ENCODE data around the gene CALML6.

Gene CALML6

GRCh38 chr1:1915911-1916840 lies 1.1 kb downstream of the CALML6 start:
- Mint-ChIP-seq H3K4me1 (peaks cover 7% of the 10 kb centered on the region), H3K36me3 (no peaks in the 10 kb centered on the region), H3K4me3 (peak overlapping the region; percentile 34), H3K9me3 (no peaks in the 10 kb centered on the region), H3K27ac (no peak overlapping the region), H3K27me3 (peaks cover 36% of the 10 kb centered on the region)
- no peak for ATAC-seq

DNA sequence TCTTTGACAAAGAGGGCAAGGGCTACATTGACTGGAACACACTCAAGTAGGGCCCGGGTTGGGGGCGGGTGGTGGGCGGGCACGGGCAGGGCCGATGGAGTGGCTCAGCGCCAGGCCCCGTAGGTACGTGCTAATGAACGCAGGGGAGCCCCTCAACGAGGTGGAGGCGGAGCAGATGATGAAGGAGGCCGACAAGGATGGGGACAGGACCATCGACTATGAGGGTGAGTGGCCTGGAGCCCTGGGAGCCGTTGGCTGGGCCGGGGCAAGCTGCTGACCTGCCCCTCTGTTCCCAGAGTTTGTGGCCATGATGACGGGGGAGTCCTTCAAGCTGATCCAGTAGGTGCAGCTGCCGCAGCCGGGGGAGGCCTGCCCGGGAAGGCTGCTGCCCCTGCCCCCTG lies 1.8 kb downstream of the CALML6 start:
- Mint-ChIP-seq H3K27me3 (peaks cover 30% of the 10 kb centered on the region), H3K4me3 (no peak overlapping the region), H3K9me3 (no peaks in the 10 kb centered on the region), H3K36me3 (no peaks in the 10 kb centered on the region), H3K27ac (no peak overlapping the region), H3K4me1 (peaks cover 7% of the 10 kb centered on the region)
- ATAC-seq: no peak

- H3K4me3 Mint-ChIP-seq: peak overlapping the region; percentile 37
- no peak overlapping the region for H3K27ac Mint-ChIP-seq
- peaks cover 7% of the 10 kb centered on the region for H3K4me1 Mint-ChIP-seq
- H3K36me3 Mint-ChIP-seq: no peaks in the 10 kb centered on the region
- peaks cover 35% of the 10 kb centered on the region for H3K27me3 Mint-ChIP-seq
- no peak for ATAC-seq
- H3K9me3 Mint-ChIP-seq: no peaks in the 10 kb centered on the region
Measured at GRCh38 chr1:1917304-1917976, 2.4 kb downstream of the CALML6 start.

DNA sequence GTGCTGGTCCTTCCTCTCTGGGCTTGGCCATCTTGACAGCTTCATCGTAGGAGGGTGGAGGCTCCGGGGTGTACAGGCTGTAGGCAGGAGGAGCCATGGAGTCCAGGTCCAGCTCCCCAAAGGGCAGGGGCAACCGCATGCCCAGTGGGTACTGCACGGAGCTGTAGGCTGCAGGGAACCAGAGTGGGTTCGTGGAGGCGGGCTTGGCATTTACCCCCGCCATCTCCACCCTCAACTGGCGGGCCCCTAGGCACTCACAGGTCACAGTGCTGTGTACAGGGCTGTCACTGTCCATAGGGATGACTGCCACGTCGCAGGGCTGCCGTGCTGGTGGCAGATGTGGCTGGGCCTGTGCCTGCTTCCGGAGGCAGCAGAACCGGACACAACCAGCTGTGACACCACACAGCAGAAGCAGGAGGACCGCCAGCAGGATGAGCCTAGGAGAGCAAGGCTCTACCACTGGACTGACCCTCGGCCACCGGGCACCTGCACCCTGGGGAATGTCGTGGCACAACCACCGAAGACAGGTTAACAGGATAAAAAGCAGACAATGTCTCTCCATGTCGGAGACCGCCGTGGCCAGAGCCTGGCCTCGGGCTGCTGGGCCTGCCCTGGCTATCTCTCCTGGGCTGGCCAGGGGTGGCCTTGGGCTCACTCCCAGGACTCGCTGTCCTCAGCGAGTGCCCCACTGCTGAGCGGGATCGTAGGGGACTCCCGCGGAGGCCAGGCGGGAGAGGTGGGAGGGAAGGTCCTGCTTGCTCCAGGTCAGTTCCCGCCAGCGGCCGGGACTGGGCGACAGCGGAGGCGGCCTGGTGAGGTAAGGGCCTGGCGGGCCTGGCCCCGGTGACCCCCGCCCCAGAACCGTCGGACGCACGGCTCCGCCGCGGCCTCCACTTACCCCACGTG lies 3.2 kb downstream of the CALML6 start:
- Mint-ChIP-seq H3K27ac (no peak overlapping the region), H3K27me3 (peaks cover 41% of the 10 kb centered on the region), H3K9me3 (no peaks in the 10 kb centered on the region), H3K36me3 (no peaks in the 10 kb centered on the region), H3K4me3 (peak overlapping the region; percentile 71), H3K4me1 (peaks cover 7% of the 10 kb centered on the region)
- no peak for ATAC-seq

GRCh38 chr1:1918901-1919303 lies 3.8 kb downstream of the CALML6 start, which contains the start of gene TMEM52:
Gene TMEM52 (minus strand): TSS chr1:1919279. CDS start chr1:1919265, 14 bp downstream.
- Mint-ChIP-seq H3K4me3 (peak within 1 kb of the TSS; percentile 71), H3K9me3 (no peaks in the 10 kb centered on the region), H3K27ac (peak within 1 kb of the TSS; percentile 36), H3K36me3 (no peaks in the 10 kb centered on the region), H3K4me1 (peaks cover 7% of the 10 kb centered on the region), H3K27me3 (peaks cover 35% of the 10 kb centered on the region)
- peak; percentile 34 for ATAC-seq

GRCh38 chr1:1919304-1920056 lies 4.4 kb downstream of the CALML6 start:
- peak overlapping the region; percentile 71 for H3K4me3 Mint-ChIP-seq
- H3K27ac Mint-ChIP-seq: peak overlapping the region; percentile 36
- H3K36me3 Mint-ChIP-seq: no peaks in the 10 kb centered on the region
- peak; percentile 91 for ATAC-seq
- no peaks in the 10 kb centered on the region for H3K9me3 Mint-ChIP-seq
- H3K4me1 Mint-ChIP-seq: peaks cover 7% of the 10 kb centered on the region
- H3K27me3 Mint-ChIP-seq: peaks cover 32% of the 10 kb centered on the region

DNA sequence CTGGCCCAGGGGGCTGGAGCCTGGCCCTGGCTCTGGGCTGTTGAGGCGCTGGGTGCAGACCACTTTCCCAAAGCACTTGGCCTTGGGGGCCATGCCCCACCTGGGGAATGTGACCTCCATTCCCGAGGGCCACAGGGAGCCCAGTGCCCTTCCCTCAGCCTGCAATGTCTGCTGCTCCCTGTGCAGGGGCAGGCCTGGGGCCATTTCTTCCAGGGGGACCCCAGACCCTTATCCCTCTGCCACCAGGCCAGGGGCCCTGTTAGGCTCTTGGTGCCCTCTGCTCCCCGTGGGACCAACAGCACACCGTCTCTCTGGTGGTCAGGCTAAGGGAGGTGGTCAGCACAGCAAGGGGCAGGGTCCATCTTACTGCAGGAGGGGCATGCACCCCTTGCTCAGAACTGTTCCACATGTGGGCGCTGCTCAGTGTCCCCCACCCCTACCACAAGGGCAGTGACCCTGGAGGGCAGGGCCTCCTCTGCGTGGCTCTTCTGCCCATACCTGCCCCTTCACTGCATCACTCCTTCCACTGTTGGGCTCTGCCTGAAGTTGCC lies 5.1 kb downstream of the CALML6 start:
- peak overlapping the region; percentile 36 for H3K27ac Mint-ChIP-seq
- H3K4me1 Mint-ChIP-seq: peaks cover 7% of the 10 kb centered on the region
- H3K9me3 Mint-ChIP-seq: no peaks in the 10 kb centered on the region
- H3K36me3 Mint-ChIP-seq: no peaks in the 10 kb centered on the region
- peaks cover 32% of the 10 kb centered on the region for H3K27me3 Mint-ChIP-seq
- no peak for ATAC-seq
- H3K4me3 Mint-ChIP-seq: peak overlapping the region; percentile 71

DNA sequence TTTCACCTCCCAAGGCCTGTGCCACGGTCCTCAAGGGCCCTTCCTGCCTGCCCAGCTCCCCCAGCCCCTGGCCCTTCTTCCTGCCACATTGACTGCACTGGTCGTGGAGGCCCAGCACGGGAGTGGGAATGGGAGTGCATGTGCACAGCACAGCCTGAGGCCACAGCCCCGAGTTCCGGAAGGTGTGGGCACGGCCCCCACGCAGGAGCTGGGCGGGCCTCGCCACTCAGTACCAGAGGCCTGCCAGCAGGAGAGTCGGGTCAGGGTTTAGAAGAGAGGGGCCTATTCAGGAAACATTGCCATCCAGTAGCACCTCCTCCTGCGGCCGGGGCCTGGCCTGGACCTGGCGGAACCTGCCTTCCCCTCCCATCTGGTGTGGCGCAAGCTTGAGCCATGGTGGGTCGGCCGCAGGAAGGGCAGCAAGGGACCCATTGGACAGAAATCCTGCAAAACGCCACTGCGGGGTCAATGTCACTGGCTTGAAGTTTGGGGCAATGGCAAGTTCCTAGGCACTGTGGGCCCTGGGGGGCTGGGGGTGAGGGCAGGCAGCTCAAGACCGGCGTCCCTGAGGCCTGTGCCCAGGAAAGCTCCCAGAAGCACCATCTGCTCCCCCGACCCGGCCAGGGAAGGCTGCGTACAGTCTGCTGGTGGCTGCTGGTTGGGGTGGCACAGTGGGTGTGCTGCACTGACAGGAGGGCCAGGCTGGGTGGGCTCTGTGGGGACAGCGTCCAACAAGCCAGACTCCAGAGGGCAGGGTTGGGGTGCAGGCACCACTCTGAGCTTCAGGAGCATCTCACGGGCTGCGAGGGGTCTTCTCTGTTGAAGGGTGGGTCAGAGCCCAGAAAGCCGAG lies 5.8 kb downstream of the CALML6 start:
- peaks cover 37% of the 10 kb centered on the region for H3K27me3 Mint-ChIP-seq
- no peak for ATAC-seq
- peaks cover 7% of the 10 kb centered on the region for H3K4me1 Mint-ChIP-seq
- peak overlapping the region; percentile 32 for H3K4me3 Mint-ChIP-seq
- peak overlapping the region; percentile 27 for H3K27ac Mint-ChIP-seq
- H3K9me3 Mint-ChIP-seq: no peaks in the 10 kb centered on the region
- no peaks in the 10 kb centered on the region for H3K36me3 Mint-ChIP-seq

GRCh38 chr1:1921459-1921862 lies 6.4 kb downstream of the CALML6 start:
- peaks cover 7% of the 10 kb centered on the region for H3K4me1 Mint-ChIP-seq
- peaks cover 36% of the 10 kb centered on the region for H3K27me3 Mint-ChIP-seq
- H3K27ac Mint-ChIP-seq: no peak overlapping the region
- H3K4me3 Mint-ChIP-seq: no peak overlapping the region
- ATAC-seq: no peak
- H3K9me3 Mint-ChIP-seq: no peaks in the 10 kb centered on the region
- no peaks in the 10 kb centered on the region for H3K36me3 Mint-ChIP-seq

DNA sequence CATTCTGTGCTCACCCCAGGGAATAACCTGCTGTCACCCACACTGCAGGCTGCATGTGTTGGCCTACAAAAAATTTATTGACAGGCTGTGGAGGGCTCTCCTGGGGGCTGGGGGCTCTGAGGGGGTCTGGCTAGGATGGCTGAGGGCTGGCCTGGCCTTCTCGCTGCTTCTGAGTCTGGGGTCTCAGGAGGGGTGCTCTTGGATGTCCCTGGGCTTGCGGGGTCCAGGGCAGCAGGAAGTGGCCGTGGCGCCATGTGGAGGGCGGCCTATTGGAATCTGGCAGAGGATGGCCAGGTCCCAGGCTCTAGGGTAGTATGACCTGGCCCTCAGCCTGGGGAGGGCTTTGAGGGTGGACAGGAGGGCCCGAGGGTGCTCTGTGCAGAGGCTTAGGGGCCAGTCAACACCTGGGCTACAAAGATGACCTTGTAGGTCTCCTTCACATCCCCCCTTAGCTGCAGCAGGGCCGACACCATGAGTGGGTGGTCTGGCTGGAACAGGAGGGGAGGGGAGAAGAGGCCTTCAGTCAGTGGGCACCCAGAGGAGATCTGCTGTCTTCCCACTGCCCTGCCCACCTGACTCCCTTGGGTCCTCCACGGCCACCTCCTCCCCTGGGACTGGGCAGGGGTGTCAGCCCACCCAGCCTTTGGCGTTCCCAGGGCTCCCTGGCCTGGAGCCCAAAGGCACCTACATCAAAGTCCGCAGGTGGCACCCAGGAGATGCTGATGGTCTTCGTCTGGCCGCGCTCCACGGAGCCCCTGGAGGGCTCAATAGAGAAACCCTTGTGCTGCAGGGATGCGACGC lies 7.0 kb downstream of the CALML6 start:
- H3K36me3 Mint-ChIP-seq: no peaks in the 10 kb centered on the region
- peaks cover 7% of the 10 kb centered on the region for H3K4me1 Mint-ChIP-seq
- peaks cover 35% of the 10 kb centered on the region for H3K27me3 Mint-ChIP-seq
- no peaks in the 10 kb centered on the region for H3K9me3 Mint-ChIP-seq
- no peak overlapping the region for H3K4me3 Mint-ChIP-seq
- no peak overlapping the region for H3K27ac Mint-ChIP-seq
- ATAC-seq: no peak

GRCh38 chr1:1922702-1922955 lies 7.6 kb downstream of the CALML6 start:
- H3K27ac Mint-ChIP-seq: no peak overlapping the region
- no peak overlapping the region for H3K4me3 Mint-ChIP-seq
- no peaks in the 10 kb centered on the region for H3K9me3 Mint-ChIP-seq
- no peak for ATAC-seq
- no peaks in the 10 kb centered on the region for H3K36me3 Mint-ChIP-seq
- H3K27me3 Mint-ChIP-seq: peaks cover 35% of the 10 kb centered on the region
- H3K4me1 Mint-ChIP-seq: peaks cover 4% of the 10 kb centered on the region

GRCh38 chr1:1922956-1923833 lies 8.1 kb downstream of the CALML6 start:
- H3K9me3 Mint-ChIP-seq: no peaks in the 10 kb centered on the region
- H3K4me1 Mint-ChIP-seq: no peaks in the 10 kb centered on the region
- no peaks in the 10 kb centered on the region for H3K36me3 Mint-ChIP-seq
- H3K27ac Mint-ChIP-seq: no peak overlapping the region
- H3K27me3 Mint-ChIP-seq: peaks cover 35% of the 10 kb centered on the region
- no peak for ATAC-seq
- H3K4me3 Mint-ChIP-seq: no peak overlapping the region

All from stimulated activated memory B cell treated with anti-CD40 and anti-IgM and Interleukin-4, amounts not matched to agents 10 μg/mL and 1 μg/mL and 100 μg/mL, for 72 hours (primary cell).